Lower leg skin (tissue), 4 donors: ENCODE measurements around the gene MTUS2. TPM values are rescaled to one million over a fixed set of nuclear protein-coding genes. Genes with fewer than 3 reads are reported as not detected.

Source experiments
- DNase-seq, 2 donors: peaks; one replicate each; pipeline ENCODE4 v3.0.0-alpha.2; 2019; ENCODE audit warnings: low spot score in 2 of 2
- H3K4me3 ChIP-seq: fragments of 200-600 bp; sonication (generic); 2 replicates; pipeline ENCODE4 v1.5.1; 2017; ENCODE audit warnings: mild to moderate bottlenecking, low read depth; ENCODE audit not compliant: poor library complexity, severe bottlenecking
- CTCF ChIP-seq, 3 donors: fragments of 450-650 bp; IDR thresholded peaks; one replicate each; pipeline ENCODE4 v1.5.1; 2016; ENCODE audit warnings: antibody characterized with exemption in 3 of 3, mild to moderate bottlenecking in 3 of 3, moderate library complexity in 2 of 3
- POLR2A ChIP-seq, 2 donors: fragments of 450-650 bp; IDR thresholded peaks; one replicate each; pipeline ENCODE4 v1.6.1; 2016 to 2017; ENCODE audit warnings: antibody characterized with exemption in 2 of 2, mild to moderate bottlenecking in 1 of 2, moderate library complexity in 1 of 2
- WGBS, 2 donors: methylation state at CpG; one replicate each; pipeline ENCODE4 v1.1.5; 2018; 5-methylcytosine and 5-hydroxymethylcytosine counted together
- intact Hi-C: fragments of 100-400 bp; cut with DNase I; formaldehyde crosslinking; loops from one replicate; pipeline ENCODE4 v1.15.0; 2023; ENCODE audit warnings: low total_unique reads
- total RNA-seq, 4 donors: library from RNA; depleted of rRNA; stranded (reverse); fragments of >200 nt; gene quantifications; one replicate each; pipeline ENCODE4 v1.1.0, GENCODE V29; 2016

Gene MTUS2
- total RNA-seq, 4 donors from 2014 or later: 0.13 to 1.9 TPM; not detected in 2

GRCh38 chr13:29491248-29491647 lies 671.1 kb downstream of the MTUS2 start:
- TF ChIP-seq POLR2A (IDR thresholded peaks at IDR 0.05) (no peak), CTCF (IDR thresholded peaks at IDR 0.05) (no peak)
- no peak overlapping the region for H3K4me3 ChIP-seq
- 45 to 77% methylated on average over 2 of the region's 2 CpGs for WGBS, 2 donors
- intact Hi-C loops: no loop called here
- DNase-seq: no peak

GRCh38 chr13:29493796-29494195 lies 673.7 kb downstream of the MTUS2 start:
- H3K4me3 ChIP-seq: no peak overlapping the region
- TF ChIP-seq POLR2A (IDR thresholded peaks at IDR 0.05): no peak
- no peak for TF ChIP-seq CTCF (IDR thresholded peaks at IDR 0.05)
- 63 to 73% methylated on average over 4 of the region's 4 CpGs for WGBS, 2 donors
- no peak for DNase-seq
- intact Hi-C loops: no loop called here

GRCh38 chr13:29494520-29494919 lies 674.4 kb downstream of the MTUS2 start:
- intact Hi-C loops: no loop called here
- TF ChIP-seq CTCF (IDR thresholded peaks at IDR 0.05) (no peak), POLR2A (IDR thresholded peaks at IDR 0.05) (no peak)
- DNase-seq: no peak
- H3K4me3 ChIP-seq: no peak overlapping the region
- 87 to 95% methylated on average over 8 of the region's 8 CpGs for WGBS, 2 donors

- 37 to 56% methylated on average over 9 of the region's 9 CpGs for WGBS, 2 donors
- intact Hi-C loops: no loop called here
- no peak for DNase-seq
- no peak overlapping the region for H3K4me3 ChIP-seq
- TF ChIP-seq CTCF (IDR thresholded peaks at IDR 0.05): no peak
Measured at GRCh38 chr13:29496241-29496712, 676.1 kb downstream of the MTUS2 start.

- intact Hi-C loops: no loop called here
- WGBS, 2 donors: 54 to 57% methylated on average over 15 of the region's 15 CpGs
- DNase-seq: no peak
- H3K4me3 ChIP-seq: no peak overlapping the region
- TF ChIP-seq POLR2A (IDR thresholded peaks at IDR 0.05) (no peak), CTCF (IDR thresholded peaks at IDR 0.05) (no peak)
Measured at GRCh38 chr13:29497137-29497654, 677.1 kb downstream of the MTUS2 start.

GRCh38 chr13:29498426-29499040 lies 678.4 kb downstream of the MTUS2 start:
- intact Hi-C loops: no loop called here
- 93 to 95% methylated on average over 13 of the region's 13 CpGs for WGBS, 2 donors
- no peak for DNase-seq
- TF ChIP-seq POLR2A (IDR thresholded peaks at IDR 0.05) (no peak), CTCF (IDR thresholded peaks at IDR 0.05) (no peak)
- H3K4me3 ChIP-seq: no peak overlapping the region
